Colonic mucosa (tissue), 4 donors: ENCODE data around the gene TOE1. TPM values are rescaled to one million over a fixed set of nuclear protein-coding genes. Genes with fewer than 3 reads are reported as not detected.

Source experiments
- DNase-seq: peaks from one replicate; pipeline ENCODE4 v3.0.0-alpha.2; 2020
- H3K27ac ChIP-seq: fragments of 200-600 bp; one replicate; pipeline ENCODE4 v1.8.0; 2021
- H3K27me3 ChIP-seq: fragments of 200-600 bp; one replicate; pipeline ENCODE4 v1.8.0; 2021
- H3K36me3 ChIP-seq: fragments of 200-600 bp; one replicate; pipeline ENCODE4 v1.8.0; 2021
- H3K4me1 ChIP-seq: fragments of 200-600 bp; one replicate; pipeline ENCODE4 v1.8.0; 2021; ENCODE audit warnings: mild to moderate bottlenecking
- H3K4me3 ChIP-seq: fragments of 200-600 bp; one replicate; pipeline ENCODE4 v1.8.0; 2021
- H3K9ac ChIP-seq, 2 donors: one replicate each; pipeline ENCODE4 v1.7.0; 2013; ENCODE audit warnings: control low read depth in 2 of 2, low read depth in 2 of 2, low read length in 2 of 2
- H3K9me3 ChIP-seq: fragments of 200-600 bp; one replicate; pipeline ENCODE4 v1.8.0; 2021
- intact Hi-C: fragments of 100-400 bp; cut with DNase I; formaldehyde crosslinking; loops from one replicate; pipeline ENCODE4 v1.14.1; 2022
- total RNA-seq, 2 donors: library from RNA; stranded (reverse); fragmentation: NEBNext Ultra II Directional in 1 of 2; extraction: Animal tissue kit (Norgen Biotek cat#: 25700) in 1 of 2; gene quantifications; one replicate each; pipeline ENCODE4 v1.2.1, GENCODE V29; 2021
- TF ChIP-seq, protein P1 (sequence below): fragments of 200-600 bp; IDR thresholded peaks from one replicate; pipeline ENCODE4 v1.8.0; 2022; ENCODE audit warnings: antibody characterized with exemption, mild to moderate bottlenecking
- donor health status: healthy.
- donor health status: DM: no; HTN: no; CAD: no.
- donor health status: DM: no; HTN: no; CAD: no.

Gene TOE1
- total RNA-seq, 2 donors from 2014 or later: 10.1 to 20.5 TPM

GRCh38 chr1:45304311-45305081, 35.5 kb upstream of the TOE1 start:
- H3K4me3 ChIP-seq: peak overlapping the region; percentile 65

GRCh38 chr1:45305231-45305630, 34.7 kb upstream of the TOE1 start:
- TF ChIP-seq, protein P1, sequence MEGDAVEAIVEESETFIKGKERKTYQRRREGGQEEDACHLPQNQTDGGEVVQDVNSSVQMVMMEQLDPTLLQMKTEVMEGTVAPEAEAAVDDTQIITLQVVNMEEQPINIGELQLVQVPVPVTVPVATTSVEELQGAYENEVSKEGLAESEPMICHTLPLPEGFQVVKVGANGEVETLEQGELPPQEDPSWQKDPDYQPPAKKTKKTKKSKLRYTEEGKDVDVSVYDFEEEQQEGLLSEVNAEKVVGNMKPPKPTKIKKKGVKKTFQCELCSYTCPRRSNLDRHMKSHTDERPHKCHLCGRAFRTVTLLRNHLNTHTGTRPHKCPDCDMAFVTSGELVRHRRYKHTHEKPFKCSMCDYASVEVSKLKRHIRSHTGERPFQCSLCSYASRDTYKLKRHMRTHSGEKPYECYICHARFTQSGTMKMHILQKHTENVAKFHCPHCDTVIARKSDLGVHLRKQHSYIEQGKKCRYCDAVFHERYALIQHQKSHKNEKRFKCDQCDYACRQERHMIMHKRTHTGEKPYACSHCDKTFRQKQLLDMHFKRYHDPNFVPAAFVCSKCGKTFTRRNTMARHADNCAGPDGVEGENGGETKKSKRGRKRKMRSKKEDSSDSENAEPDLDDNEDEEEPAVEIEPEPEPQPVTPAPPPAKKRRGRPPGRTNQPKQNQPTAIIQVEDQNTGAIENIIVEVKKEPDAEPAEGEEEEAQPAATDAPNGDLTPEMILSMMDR: no peak
- H3K27ac ChIP-seq: no peak overlapping the region
- intact Hi-C loops: loop anchor here (10.0 kb wide), 1 partner anchor 470 kb away; no protein-coding TSS in a partner anchor

More at GRCh38 chr1:45304311-45305081, 35.5 kb upstream of the TOE1 start:
- Histone ChIP-seq H3K9ac (peak overlapping the region; percentile 77 to 79), H3K4me1 (peaks cover 8% of the 10 kb centered on the region), H3K36me3 (no peaks in the 10 kb centered on the region), H3K27ac (peak overlapping the region; percentile 92), H3K9me3 (no peaks in the 10 kb centered on the region), H3K27me3 (no peaks in the 10 kb centered on the region)
- intact Hi-C loops: loop anchor here (10.0 kb wide), 1 partner anchor 470 kb away; no protein-coding TSS in a partner anchor
- TF ChIP-seq, protein P1: no peak
- peak; percentile 55 for DNase-seq

GRCh38 chr1:45306319-45306718, 33.7 kb upstream of the TOE1 start:
- DNase-seq: no peak
- Histone ChIP-seq H3K4me1 (peaks cover 8% of the 10 kb centered on the region), H3K36me3 (no peaks in the 10 kb centered on the region), H3K27ac (no peak overlapping the region), H3K4me3 (no peak overlapping the region), H3K27me3 (no peaks in the 10 kb centered on the region), H3K9ac (no peak overlapping the region), H3K9me3 (no peaks in the 10 kb centered on the region)
- intact Hi-C loops: loop anchor here (10.0 kb wide), 1 partner anchor 472 kb away; no protein-coding TSS in a partner anchor
- TF ChIP-seq, protein P1: no peak

More at GRCh38 chr1:45305231-45305630, 34.7 kb upstream of the TOE1 start:
- Histone ChIP-seq H3K27me3 (no peaks in the 10 kb centered on the region), H3K4me1 (peaks cover 8% of the 10 kb centered on the region), H3K4me3 (no peak overlapping the region), H3K9ac (peak overlapping the region in 1 of 2 donors; percentile 79), H3K9me3 (no peaks in the 10 kb centered on the region), H3K36me3 (no peaks in the 10 kb centered on the region)
- DNase-seq: no peak

DNA sequence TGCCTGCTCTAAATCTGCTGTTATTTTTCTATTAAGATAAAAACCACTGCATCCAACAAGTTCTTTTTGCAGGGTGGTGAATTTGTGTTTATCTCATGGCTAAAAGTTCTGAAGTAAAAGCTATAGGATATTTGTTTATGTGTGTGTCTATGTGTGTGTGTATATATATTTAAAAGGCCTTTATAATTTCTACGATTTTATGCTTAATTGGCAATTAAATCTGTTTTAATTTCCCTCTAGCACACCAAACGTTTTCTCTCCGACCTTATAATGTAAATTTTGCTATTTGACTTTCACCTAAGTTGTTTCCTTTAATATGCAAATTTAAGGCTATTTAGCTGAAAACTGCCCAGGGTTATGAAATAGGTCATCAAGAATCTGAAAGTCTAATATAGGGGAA, 33.1 kb upstream of the TOE1 start:
- Histone ChIP-seq H3K27ac (no peak overlapping the region), H3K4me3 (no peak overlapping the region), H3K9me3 (no peaks in the 10 kb centered on the region), H3K9ac (no peak overlapping the region), H3K4me1 (peaks cover 8% of the 10 kb centered on the region), H3K27me3 (no peaks in the 10 kb centered on the region), H3K36me3 (no peaks in the 10 kb centered on the region)
- no peak for DNase-seq
- TF ChIP-seq, protein P1: no peak
- intact Hi-C loops: loop anchor here (10.0 kb wide), 1 partner anchor 472 kb away; no protein-coding TSS in a partner anchor

DNA sequence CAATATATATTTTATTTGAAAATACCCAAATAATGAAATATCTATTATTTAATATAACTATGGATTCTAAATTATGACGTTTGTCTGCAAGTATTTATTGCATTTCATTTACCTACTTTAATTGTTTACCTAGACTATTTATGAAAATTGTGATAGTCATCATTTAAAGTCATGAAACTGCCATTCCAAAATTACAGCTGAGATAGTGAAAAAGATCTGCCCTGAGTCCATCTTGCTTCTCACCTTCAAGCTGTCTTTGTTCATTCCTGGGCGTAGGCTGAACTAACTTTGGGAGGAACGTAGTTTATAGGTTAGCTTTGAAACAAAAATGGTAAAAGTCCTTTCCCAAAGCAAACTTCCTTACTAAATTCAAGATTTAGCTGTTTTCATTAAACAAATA, 25.7 kb upstream of the TOE1 start:
- intact Hi-C loops: no loop called here
- TF ChIP-seq, protein P1: no peak

More for the DNA sequence above, 25.7 kb upstream of the TOE1 start:
- Histone ChIP-seq H3K36me3 (no peaks in the 10 kb centered on the region), H3K9ac (no peak overlapping the region), H3K4me1 (no peaks in the 10 kb centered on the region), H3K4me3 (no peak overlapping the region), H3K27ac (no peak overlapping the region), H3K9me3 (no peaks in the 10 kb centered on the region), H3K27me3 (no peaks in the 10 kb centered on the region)
- DNase-seq: no peak
